Body of pancreas (tissue), 4 donors: ENCODE measurements around the gene HDLBP.

Experiments used
- POLR2A ChIP-seq, 3 donors: fragments of 450-650 bp; IDR thresholded peaks; one replicate each; pipeline ENCODE4 v1.6.1; 2016; ENCODE audit warnings: antibody characterized with exemption in 3 of 3, mild to moderate bottlenecking in 2 of 3
- TF ChIP-seq, protein P1 (sequence below), 7 experiments: fragments of 450-650 bp in 4 of 7; fragments of 200-600 bp in 3 of 7; sonication (generic) in 3 of 7; IDR thresholded peaks; one replicate each; pipeline ENCODE4 v1.5.1; 2016 to 2019; ENCODE audit warnings: antibody characterized with exemption in 7 of 7

DNA sequence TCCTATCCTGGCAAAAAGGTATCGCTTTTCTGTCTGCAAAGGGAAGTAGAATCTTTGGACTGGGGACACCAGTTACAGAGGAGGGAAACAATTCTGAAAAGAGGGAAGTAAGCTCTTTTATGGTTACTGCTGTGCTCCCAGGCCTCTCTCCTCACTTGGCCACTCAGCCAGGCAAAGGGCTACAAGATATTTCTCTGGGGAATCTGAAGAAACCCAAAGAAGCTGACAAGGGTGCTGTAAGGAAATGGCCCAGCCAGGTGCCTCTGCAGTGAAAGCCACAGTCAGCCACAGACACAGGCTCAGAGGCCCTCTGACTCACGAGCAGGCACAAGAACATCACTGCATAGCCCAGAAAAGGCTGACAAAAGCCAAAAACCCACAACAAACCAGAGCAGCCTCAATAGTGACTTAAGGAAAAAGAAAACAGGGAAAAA, 5.8 kb downstream of the HDLBP start:
- no peak for TF ChIP-seq POLR2A (IDR thresholded peaks at IDR 0.05)
- TF ChIP-seq, protein P1, sequence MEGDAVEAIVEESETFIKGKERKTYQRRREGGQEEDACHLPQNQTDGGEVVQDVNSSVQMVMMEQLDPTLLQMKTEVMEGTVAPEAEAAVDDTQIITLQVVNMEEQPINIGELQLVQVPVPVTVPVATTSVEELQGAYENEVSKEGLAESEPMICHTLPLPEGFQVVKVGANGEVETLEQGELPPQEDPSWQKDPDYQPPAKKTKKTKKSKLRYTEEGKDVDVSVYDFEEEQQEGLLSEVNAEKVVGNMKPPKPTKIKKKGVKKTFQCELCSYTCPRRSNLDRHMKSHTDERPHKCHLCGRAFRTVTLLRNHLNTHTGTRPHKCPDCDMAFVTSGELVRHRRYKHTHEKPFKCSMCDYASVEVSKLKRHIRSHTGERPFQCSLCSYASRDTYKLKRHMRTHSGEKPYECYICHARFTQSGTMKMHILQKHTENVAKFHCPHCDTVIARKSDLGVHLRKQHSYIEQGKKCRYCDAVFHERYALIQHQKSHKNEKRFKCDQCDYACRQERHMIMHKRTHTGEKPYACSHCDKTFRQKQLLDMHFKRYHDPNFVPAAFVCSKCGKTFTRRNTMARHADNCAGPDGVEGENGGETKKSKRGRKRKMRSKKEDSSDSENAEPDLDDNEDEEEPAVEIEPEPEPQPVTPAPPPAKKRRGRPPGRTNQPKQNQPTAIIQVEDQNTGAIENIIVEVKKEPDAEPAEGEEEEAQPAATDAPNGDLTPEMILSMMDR (IDR thresholded peaks at IDR 0.05) = no peak
